SU-DHL-6 (cell line): ENCODE data around the gene CAPN13.

Source experiments
- H2AFZ ChIP-seq: fragments of 200-600 bp; sonication (generic); 2 replicates; pipeline ENCODE4 v1.6.1; 2014; ENCODE audit warnings: low read depth, mild to moderate bottlenecking, moderate library complexity, mixed read lengths, antibody characterized with exemption, low read length; ENCODE audit not compliant: severe bottlenecking
- H3F3A ChIP-seq: fragments of 200-600 bp; shearing (Covaris generic); 2 replicates; pipeline ENCODE4 v1.6.0; 2016; ENCODE audit warnings: antibody characterized with exemption, mild to moderate bottlenecking; ENCODE audit not compliant: insufficient read depth
- H3K27ac ChIP-seq: fragments of 200-600 bp; sonication (generic); 2 replicates; pipeline ENCODE4 v1.5.1; 2016; ENCODE audit warnings: low read depth, mild to moderate bottlenecking, low read length, moderate library complexity, mixed read lengths
- H3K27me3 ChIP-seq: fragments of 200-600 bp; sonication (generic), shearing (Covaris generic); 2 replicates; pipeline ENCODE4 v1.6.0; 2014; ENCODE audit warnings: mild to moderate bottlenecking, low read length
- H3K36me3 ChIP-seq: fragments of 200-600 bp; sonication (generic); 2 replicates; pipeline ENCODE4 v1.6.1; 2014; ENCODE audit warnings: mild to moderate bottlenecking, low read length, mixed read lengths
- H3K4me2 ChIP-seq: fragments of 300-600, 200-600 bp; shearing (Covaris generic), sonication (generic); 2 replicates; pipeline ENCODE4 v1.6.0; 2014; ENCODE audit warnings: low read length, low read depth, mild to moderate bottlenecking; ENCODE audit not compliant: poor library complexity, severe bottlenecking
- H3K4me3 ChIP-seq: fragments of 200-600 bp; sonication (generic); 2 replicates; pipeline ENCODE4 v1.5.1; 2014; ENCODE audit warnings: antibody characterized with exemption, low read length, mild to moderate bottlenecking, mixed read lengths; ENCODE audit not compliant: insufficient read depth, poor library complexity, severe bottlenecking
- H3K79me2 ChIP-seq: fragments of 200-600 bp; sonication (generic); 2 replicates; pipeline ENCODE4 v1.6.1; 2014; ENCODE audit warnings: mild to moderate bottlenecking, low read length, moderate library complexity; ENCODE audit not compliant: insufficient read depth
- H3K9ac ChIP-seq: fragments of 200-600 bp; sonication (generic); 2 replicates; pipeline ENCODE4 v1.7.0; 2014; ENCODE audit warnings: mild to moderate bottlenecking, low read length
- H3K9me2 ChIP-seq: fragments of 200-600 bp; sonication (generic); replicated peaks from 2 replicates; pipeline ENCODE4 v1.6.1; 2014; ENCODE audit warnings: low read length; ENCODE audit not compliant: insufficient read depth
- H3K9me3 ChIP-seq: fragments of 200-600 bp; sonication (generic); 2 replicates; pipeline ENCODE4 v1.6.1; 2014; ENCODE audit warnings: low read length, mixed read lengths; ENCODE audit not compliant: insufficient read depth
- H4K20me1 ChIP-seq: fragments of 200-600 bp; sonication (generic); 2 replicates; pipeline ENCODE4 v1.6.1; 2014; ENCODE audit warnings: low read depth, mild to moderate bottlenecking, antibody characterized with exemption, low read length, moderate library complexity, mixed read lengths
- CTCF ChIP-seq: fragments of 200-600 bp; sonication (generic); IDR thresholded peaks from one replicate; pipeline ENCODE4 v1.5.1; 2017; ENCODE audit warnings: antibody characterized with exemption, mild to moderate bottlenecking, low read length, moderate library complexity; ENCODE audit not compliant: insufficient read depth, poor library complexity, severe bottlenecking
- EZH2phosphoT487 ChIP-seq: fragments of 200-600 bp; sonication (generic), shearing (Covaris generic); conservative IDR thresholded peaks from 2 replicates; pipeline ENCODE4 v1.6.1; 2018; ENCODE audit warnings: mild to moderate bottlenecking, antibody characterized with exemption, low read length, moderate library complexity, mixed read lengths

CAPN13 gene

GRCh38 chr2:30737326-30737610 is 70.0 kb downstream of the CAPN13 start:
- Histone ChIP-seq H3K4me3 (no peak overlapping the region), H2AFZ (no peak overlapping the region), H3K9ac (no peak overlapping the region), H4K20me1 (no peaks in the 10 kb centered on the region), H3K36me3 (no peaks in the 10 kb centered on the region), H3K9me3 (no peaks in the 10 kb centered on the region), H3K79me2 (no peaks in the 10 kb centered on the region), H3K27ac (no peak overlapping the region), H3K4me2 (no peak overlapping the region), H3K9me2 (no peaks in the 10 kb centered on the region), H3F3A (no peaks in the 10 kb centered on the region), H3K27me3 (no peaks in the 10 kb centered on the region)
- TF ChIP-seq CTCF (no peak), EZH2phosphoT487 (no peak)

- H3K79me2 ChIP-seq = no peaks in the 10 kb centered on the region
- H3K27me3 ChIP-seq = no peaks in the 10 kb centered on the region
- no peak overlapping the region for H3K4me3 ChIP-seq
- no peaks in the 10 kb centered on the region for H3K9me2 ChIP-seq
- no peaks in the 10 kb centered on the region for H3K9me3 ChIP-seq
- H4K20me1 ChIP-seq = no peaks in the 10 kb centered on the region
- no peak overlapping the region for H3K4me2 ChIP-seq
- no peaks in the 10 kb centered on the region for H3K36me3 ChIP-seq
- H3F3A ChIP-seq = no peaks in the 10 kb centered on the region
- no peak overlapping the region for H3K9ac ChIP-seq
- no peak for TF ChIP-seq EZH2phosphoT487
- no peak for TF ChIP-seq CTCF
- H3K27ac ChIP-seq = no peak overlapping the region
- no peak overlapping the region for H2AFZ ChIP-seq
These were observed 70.6 kb downstream of the CAPN13 start for GRCh38 chr2:30736461-30737325.

- H3K36me3 ChIP-seq = no peaks in the 10 kb centered on the region
- H3K4me2 ChIP-seq = no peak overlapping the region
- no peak overlapping the region for H3K27ac ChIP-seq
- H3K9ac ChIP-seq = no peak overlapping the region
- H3K9me2 ChIP-seq = no peaks in the 10 kb centered on the region
- H3F3A ChIP-seq = no peaks in the 10 kb centered on the region
- H3K4me3 ChIP-seq = no peak overlapping the region
- H2AFZ ChIP-seq = no peak overlapping the region
- no peak for TF ChIP-seq EZH2phosphoT487
- TF ChIP-seq CTCF = no peak
- H3K9me3 ChIP-seq = no peaks in the 10 kb centered on the region
- no peaks in the 10 kb centered on the region for H3K79me2 ChIP-seq
- no peaks in the 10 kb centered on the region for H3K27me3 ChIP-seq
- H4K20me1 ChIP-seq = no peaks in the 10 kb centered on the region
These were observed 73.2 kb downstream of the CAPN13 start for GRCh38 chr2:30733876-30734520.
